SHP77 treated with DMSO at 0.1 percent for 48 hours (cell line): ENCODE data around the gene ASIC3.
A peak's percentile ranks its signal among the peaks of the same experiment; 100 is the strongest.

Experiments
- DNase-seq: peaks from one replicate; lab custom pipeline; 2025; lab: John Stamatoyannopoulos, UW

The ASIC3 gene

DNA sequence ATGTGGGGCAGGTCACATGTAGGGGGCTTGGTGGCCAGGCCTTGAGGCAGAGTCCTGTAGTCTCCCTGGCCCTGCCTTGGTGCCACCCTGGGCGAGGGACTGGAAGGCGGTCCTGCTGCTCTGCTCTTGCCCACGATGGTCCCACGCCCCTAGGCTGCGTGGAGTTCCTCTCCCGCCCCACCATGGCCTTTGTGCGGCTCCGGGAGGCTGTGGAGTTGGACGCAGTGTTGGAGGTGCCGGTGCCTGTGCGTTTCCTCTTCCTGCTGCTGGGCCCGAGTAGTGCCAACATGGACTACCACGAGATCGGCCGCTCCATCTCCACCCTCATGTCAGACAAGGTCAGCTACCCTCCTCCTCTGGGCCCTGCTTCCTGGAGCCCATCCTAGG, 22.2 kb downstream of the ASIC3 start:
- no peak for DNase-seq

DNA sequence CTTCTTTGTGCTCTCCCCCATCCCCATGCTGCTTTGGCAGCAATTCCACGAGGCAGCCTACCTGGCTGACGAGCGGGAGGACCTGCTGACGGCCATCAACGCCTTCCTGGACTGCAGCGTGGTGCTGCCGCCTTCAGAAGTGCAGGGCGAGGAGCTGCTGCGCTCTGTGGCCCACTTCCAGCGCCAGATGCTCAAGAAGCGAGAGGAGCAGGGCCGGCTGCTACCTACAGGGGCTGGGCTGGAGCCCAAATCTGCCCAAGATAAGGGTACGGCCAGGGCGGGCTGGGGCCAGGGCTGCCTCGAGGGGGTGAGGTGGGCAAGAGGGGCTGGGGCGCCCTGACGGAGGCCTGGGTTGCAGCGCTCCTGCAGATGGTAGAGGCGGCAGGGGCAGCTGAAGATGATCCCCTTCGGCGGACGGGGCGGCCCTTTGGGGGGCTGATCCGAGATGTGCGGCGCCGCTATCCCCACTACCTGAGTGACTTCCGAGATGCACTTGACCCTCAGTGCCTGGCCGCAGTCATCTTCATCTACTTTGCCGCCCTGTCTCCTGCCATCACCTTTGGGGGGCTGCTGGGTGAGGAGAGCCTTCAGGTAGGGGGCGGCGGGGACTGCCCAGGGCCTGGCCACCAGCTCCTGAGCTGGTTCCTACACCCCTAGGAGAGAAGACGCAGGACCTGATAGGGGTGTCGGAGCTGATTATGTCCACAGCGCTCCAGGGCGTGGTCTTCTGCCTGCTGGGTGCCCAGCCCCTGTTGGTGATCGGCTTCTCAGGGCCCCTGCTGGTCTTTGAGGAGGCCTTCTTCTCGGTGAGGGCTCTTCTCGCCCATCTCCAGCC, 22.9 kb downstream of the ASIC3 start:
- no peak for DNase-seq

DNA sequence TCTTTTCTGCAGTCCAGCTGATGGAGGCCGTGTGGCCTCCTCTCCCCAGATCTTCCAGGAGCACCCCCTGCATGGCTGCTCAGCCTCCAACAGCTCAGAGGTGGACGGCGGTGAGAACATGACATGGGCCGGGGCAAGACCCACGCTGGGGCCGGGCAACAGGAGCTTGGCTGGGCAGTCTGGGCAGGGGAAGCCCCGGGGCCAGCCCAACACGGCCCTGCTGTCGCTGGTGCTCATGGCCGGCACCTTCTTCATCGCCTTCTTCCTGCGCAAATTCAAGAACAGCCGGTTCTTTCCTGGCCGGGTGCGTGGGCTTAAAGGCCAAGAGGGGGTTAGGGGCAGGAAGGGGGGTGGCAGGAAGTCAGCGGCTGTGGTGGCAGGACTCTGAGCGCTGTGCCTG, 25.7 kb downstream of the ASIC3 start:
- DNase-seq: no peak

DNA sequence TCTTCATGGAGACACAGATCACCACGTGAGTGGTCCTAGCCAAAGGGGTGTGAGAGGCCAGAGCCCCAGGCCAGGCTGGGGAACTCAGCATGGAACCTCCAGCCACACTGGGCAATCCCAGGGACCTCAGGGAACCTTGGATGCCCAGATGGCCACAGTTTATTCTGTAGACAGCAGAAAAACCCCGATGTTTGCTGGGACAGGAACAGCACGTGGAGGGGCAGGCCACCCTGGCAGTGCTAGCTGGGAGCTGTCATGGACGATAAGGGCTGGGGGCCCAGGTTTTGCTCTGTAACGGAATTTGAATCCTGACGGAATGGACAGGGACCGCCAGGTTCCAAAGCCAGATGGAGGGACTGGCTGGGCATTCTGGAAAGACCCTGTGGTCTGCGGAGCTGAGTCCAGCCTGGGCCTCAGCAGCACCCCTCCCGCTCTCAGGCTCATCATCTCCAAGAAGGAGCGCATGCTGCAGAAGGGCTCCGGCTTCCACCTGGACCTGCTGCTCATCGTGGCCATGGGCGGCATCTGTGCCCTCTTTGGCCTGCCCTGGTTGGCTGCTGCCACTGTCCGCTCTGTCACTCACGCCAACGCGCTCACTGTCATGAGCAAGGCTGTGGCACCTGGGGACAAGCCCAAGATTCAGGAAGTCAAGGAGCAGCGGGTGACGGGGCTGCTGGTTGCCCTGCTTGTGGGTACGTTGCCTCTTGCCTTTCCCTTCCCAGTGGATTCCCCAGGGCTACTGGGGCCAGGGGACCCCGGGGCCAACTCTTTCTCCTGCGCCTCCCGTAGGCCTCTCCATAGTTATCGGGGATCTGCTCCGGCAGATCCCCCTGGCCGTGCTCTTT, 26.7 kb downstream of the ASIC3 start:
- DNase-seq: no peak

DNA sequence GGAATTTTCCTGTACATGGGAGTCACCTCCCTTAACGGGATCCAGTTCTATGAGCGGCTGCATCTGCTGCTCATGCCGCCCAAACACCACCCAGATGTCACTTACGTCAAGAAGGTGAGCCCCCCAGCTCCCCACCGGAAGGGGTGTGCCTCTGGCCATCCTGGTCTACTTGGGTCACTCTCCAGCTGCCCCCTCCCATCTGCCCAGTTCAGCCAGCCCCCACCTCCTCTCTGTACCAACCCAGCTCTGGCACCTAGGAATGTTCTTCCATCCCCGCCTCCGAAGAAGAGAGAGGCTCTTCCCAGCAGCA, 27.3 kb downstream of the ASIC3 start:
- DNase-seq: no peak

DNA sequence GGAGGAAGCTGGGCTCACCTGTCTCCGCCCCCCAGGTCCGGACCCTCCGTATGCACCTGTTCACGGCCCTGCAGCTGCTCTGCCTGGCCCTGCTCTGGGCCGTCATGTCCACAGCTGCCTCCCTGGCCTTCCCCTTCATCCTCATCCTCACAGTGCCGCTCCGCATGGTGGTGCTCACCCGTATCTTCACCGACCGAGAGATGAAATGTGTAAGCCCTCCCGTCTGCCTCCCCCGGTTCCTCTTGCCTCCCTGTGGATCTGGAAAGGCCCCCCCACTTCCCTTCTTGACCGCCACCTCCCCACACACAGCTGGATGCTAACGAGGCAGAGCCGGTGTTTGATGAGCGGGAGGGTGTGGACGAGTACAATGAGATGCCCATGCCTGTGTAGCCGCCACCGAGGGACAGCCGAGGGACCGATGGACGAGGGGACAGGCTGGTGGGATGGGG, 27.7 kb downstream of the ASIC3 start:
- DNase-seq: no peak

DNA sequence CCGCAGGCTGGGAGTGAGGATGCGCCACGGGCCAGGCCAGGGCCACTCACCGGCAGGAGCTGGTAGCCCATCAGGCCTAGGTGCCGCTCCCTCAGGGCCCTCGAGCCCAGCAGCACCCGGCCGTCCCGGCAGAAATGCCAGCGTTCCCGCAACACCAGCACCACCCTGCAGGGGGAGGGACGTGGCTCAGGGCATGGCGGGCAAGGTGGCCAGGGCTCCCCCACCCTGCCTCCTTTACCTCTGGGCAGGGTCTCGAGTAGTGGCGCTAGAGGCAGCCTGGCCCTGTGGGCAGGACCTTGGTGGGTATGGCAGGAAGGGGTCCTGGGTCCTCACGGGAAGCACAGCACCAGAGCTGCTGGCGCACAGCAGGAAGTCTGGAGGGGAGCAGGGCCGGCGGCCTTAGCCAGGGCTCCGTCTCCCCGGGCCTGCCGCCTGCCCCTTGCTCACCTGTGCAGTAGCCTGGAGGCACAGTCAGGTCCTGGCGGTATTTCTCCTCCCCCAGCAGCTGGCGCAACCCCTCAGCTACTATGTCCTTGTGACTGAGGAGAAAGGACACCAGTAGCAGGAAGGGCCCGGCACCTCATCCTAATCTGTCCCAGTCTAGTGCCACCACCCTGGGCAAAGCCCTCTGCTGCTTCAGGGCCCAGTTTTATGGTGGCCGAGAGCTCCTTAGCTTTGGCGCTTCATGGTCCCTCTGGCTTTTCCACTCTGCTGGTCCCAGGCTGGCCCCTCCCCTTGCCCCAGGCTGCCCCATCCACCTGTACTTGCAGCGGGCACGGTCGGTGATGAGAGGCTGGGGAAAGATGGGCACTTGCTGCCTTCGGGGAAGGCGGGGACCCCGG, 28.8 kb downstream of the ASIC3 start:
- DNase-seq: no peak

DNA sequence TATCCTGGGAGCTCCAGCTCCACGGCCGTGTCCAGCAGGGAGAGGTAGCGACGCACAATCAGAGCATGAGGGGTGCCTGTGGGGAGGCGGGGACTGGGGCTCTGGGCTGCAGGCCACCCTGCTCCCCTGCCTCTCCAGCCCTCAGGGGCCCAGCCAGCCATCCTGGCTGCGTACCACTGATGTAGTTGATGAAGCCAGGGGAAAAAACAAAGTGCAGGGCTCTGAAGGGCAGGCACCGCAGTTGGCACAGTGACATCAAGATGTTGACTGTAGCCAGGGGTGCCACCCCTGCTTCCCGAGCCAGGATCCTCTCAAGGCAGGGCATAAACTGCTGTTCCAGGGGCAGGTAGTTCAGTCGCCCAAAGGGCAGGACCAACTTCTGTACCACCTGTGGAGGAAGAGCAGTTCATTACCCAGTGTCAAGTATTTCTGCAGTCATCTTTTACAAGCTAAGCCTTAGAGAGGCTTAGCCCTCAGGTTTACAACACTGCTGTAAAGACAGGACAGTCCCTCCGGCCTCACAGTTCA, 29.4 kb downstream of the ASIC3 start:
- no peak for DNase-seq

DNA sequence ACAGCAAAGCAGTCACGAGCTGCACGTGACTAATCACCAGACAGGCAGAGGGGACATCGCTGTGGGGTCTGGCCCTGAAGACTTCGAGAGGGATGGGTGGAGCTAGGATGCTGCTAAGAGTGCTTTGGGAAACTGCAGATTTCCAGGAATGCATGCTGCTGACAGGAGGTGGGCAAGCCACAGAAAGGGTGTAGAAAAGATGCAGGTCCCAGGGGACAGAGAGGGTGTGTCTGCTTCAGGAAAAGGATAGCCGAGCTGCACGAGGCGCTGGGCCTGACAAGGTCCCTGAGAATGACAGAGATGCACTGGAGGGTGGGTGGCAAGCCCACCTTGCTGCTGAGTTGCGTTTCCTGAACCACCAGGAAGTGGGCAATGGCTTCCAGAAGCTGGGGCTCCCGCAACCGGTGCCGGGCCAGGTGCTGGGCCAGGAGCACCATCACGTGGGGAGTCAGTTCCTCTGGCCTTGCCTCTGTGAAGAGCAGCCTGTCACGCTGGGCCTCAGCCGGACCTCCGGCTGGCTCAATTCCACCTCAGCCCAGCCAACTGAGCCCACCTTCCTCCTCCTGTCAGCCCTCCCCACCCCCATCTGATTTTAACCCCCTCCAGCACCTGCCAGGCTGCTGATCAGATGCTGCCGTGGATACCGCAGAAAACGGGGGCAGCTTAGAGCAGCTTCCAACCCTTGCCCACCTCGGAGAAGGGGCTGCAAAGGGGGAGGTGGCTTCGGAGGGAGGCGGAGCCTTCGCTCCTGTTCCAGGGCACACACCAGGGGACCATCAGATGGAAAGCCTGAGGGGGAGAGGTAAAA, 30.1 kb downstream of the ASIC3 start:
- DNase-seq: no peak

DNA sequence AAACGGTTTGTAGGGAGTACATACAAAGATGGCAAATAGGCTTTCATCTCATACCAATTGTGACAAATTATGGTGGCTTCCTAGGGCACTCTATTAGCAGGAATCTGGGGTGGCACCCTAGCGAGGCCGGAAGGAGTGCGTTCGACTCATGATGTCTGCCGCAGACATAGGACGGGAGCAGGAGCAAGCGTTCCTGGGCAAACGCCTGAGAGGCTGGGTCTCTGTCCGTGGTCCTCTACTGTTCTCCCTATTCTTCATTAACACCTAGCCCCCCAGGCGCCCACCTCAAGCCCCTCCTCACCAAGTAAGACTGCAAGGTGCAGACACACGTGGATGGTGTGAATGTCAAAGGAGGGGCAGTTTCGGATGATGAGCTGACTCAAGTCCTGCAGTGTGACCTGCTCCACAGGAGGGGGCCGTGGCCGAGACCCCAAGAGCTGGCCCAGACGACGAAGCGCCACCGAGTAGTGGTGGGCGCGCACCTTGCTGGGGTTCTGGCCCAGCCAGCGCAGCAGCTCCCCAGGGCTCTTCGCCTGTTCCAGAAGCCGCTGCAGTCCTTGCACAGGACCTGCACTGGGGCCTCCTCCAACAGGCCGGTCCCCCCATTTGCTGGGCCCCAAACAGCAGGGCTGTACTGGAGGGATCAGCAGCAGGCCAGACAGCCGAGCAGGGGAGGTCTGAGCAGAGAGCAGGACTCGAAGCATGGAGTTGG, 31.0 kb downstream of the ASIC3 start:
- no peak for DNase-seq

DNA sequence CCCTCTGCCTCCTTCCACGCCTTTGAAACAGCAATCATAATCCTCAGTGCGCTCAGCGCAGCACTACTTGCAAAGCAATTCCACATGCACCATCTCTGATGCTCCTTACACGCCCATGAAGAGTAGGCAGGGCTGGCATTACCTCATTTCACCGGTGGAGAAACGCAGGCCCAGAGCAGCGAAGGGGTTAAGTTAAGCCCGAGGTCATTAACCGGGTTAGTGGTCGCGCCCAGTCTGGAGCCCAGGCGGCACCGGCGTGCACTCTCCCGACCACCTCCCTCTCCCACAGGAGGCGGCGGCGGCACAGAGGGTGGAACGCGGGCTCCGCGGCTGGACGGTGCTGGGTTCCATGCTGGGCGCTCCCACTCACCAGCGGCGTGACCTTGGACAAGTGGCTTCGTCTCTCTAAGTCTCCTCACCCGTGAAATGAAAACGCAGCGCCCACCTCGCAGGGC, 31.8 kb downstream of the ASIC3 start:
- no peak for DNase-seq

DNA sequence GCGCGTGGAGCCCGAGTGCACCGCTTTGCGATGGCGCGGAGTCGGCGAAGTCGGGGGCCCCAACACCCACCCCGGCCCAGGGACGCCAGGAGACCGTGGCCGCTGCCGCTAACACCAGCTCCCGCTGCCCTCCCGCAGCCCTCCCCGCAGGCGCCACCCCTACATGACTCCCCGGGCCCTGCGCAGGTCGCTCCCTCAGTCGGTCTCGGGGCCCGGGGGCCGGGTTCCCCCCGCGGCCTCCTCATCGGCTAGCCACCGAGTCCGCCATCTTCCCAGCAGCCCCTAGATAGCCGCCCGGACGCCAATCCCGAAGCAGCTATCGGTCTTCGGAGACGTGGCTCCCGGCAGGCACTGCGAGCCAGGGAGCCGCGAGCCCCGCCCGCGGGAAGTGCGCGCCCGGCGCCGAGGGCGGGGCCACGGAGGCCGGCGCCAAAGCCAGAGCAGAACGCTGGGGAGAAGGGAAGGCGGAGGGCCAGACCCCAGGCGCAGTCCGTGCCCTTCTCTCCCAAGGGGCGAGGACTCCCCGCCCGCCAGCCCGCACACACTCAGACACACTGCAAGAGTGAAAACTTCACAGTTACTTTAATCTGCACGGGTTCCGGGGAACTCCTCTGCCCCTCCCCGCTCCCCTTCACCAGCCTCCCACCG, 32.3 kb downstream of the ASIC3 start, which contains the start of gene FASTK:
FASTK (minus strand) TSS at position 288 of the 648 bp plus-strand sequence; CDS start at position 245, 43 bp downstream.
- peak; percentile 69 for DNase-seq

DNA sequence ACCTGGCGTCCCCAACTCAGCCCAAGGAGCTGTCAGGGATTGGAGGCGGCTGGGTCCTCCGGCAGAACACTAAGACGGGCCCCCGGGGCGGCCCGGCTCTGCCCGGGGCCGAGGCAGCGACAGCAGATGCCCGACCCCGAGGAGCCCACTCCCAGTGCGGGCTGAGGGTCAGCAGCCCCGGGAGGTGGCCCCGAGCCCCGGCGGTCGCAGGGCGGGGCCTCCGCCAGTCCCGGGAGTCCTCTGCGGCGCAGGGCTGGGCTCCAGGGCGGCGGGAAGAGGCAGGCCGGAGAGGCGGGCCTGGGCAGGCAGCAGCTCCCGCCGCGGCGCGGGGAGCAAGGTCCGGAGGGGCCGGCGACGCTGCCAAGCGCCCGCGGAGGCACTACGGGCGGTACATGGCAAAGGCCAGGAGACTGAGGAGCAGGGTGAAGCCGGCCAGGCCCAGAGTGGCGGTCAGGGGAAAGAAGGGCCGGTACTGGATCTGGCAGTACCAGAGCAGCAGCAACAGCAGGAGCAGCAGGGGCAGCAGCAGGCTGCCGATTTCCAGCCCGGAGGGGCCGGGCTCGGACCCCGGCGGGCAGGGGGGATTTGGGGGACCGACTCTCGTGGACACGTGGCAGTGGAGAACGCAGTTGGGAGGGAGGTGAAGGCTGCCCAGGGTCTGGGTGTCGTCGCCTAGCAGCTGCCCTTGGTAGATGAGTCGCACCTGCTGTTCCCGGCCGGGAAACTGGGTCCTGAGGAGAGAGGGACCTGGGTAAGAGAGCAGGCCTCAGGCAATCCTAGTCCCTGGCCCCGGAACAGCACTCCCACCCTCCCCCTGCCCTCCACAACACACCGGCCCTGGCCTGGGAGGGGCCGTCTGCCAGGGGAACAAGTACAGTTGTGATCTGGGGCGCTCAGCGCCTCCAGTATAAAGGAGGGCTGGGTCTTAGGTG, 33.1 kb downstream of the ASIC3 start:
- DNase-seq: no peak

DNA sequence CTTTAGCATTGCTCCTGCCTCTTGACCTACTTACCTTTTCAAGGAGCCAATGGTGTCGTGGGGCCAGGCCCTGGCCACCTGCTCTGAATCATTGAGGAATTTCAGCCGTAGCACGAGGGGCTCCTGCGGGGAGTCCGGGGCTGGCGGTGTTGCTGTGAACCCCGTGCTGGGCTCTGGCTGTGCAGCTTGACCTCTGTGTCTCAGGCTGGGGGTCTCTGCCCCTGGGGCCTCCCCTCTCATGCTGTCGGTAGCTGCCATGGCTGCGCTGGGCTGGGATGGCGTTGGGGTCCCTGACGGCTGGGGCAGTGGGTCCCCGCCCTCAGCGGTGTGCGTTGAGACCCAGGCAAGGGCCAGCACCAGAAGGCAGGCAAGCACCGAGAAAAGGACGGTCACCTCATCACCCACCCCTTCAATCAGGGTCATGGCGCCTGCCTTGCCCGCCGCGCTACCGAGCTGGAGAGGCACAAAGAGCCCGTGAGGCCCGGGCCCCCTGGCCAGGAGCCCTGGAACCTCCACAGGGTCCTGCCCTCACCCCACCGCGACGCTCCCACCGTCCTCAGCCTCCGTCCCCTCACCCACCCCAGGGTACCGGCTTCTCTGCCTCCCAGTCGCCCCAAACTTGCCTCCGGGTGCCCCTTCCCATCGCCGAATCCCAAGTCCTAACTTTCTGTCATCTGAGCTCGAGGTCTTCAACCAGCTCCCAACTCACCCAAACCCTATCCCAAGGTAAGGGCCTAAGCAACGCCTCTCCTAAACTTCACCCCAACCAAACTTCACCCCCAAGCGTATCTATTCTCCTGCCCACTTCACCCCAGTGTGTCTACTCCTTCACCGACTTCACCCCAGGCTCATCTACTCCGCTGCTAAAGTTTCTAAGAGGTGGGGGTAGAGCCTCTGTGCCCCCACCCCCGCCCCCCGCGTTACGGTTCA, 34.1 kb downstream of the ASIC3 start:
- no peak for DNase-seq

DNA sequence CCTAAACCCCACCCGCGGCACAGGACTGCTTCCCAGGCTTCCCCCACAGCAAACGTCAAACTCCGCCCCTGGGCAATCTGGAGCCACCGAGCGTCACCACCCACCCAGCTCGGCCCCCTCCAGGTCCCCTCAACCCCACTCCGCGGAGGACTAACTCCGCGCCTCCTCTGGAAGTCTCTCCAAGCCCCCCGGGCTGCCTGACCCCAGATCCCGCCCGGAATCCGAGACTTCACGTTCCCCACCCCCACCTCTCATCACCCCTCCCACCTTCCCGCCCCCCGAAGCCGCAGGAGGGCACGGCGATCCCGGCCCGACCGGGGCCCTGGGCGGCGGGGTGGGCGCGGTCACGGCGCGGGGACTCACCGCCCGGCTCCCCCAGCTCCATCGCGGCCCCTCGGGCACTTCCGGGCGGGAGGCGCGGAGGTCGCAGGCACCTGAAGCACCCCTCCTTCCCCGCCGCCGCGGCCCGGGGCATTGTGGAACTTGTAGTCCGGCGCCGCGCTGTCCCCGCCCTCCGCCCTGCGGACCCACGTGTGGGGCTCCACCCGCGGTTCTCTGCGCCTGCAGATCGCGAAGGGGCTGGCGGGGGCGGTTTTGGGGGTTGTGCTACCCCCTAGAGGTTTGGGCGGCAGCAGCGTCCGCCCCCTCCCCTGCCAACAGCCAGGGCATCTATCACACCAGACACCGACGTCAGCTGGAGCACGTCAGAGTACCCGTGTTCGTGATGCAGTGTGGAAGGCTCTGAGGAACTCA, 34.9 kb downstream of the ASIC3 start, which contains the start of gene TMUB1:
TMUB1 (minus strand) TSS at position 423 of the 753 bp plus-strand sequence. CDS start 930 bp downstream, outside the sequence.
- peak; percentile 39 for DNase-seq

DNA sequence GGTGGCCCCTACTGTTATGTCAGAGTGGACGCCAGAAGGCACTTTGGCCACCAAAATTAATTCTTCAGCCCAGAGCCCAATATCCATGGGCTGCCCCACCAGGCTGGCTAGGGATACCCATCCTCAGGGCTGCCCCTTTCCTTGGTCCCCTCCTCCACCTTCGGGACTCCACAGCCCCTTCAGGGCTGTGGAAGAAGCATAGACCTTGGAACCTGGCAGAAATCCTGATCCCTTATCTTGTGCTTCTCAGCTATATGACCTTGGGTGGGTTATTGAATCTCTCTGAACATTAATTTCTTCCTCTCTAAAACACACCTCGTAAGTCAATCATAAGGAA, 35.5 kb downstream of the ASIC3 start:
- no peak for DNase-seq

DNA sequence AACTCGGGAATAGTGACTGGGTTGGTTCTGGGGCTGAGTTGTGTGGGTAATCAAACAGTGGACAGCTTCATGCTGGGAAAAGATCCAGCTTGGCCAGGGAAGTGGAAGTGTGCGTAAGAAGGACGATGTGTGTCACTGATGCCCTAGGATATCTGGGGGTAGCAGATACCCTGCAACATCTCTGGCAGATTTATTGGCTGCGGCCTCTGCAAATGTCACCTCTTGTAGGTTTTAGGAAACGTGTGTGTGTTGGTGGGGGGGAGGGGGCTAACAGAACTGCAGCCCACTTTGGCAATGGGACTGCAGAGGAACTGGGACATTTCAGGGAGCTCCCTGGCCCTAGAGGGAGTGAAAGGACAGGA, 37.0 kb downstream of the ASIC3 start:
- no peak for DNase-seq
